ENCODE measurements around the gene RPS6KL1. TPM values are rescaled to one million over a fixed set of nuclear protein-coding genes. Genes with fewer than 3 reads are reported as not detected.

The RPS6KL1 gene
- total RNA-seq, 1 experiment from 2014 or later: 17.9 TPM

- peak overlapping the region; percentile 86 for H3K4me2 ChIP-seq (ENCODE audit: low read length)
- POLR2A ChIA-PET (ENCODE audit: unreplicated experiment): no interaction called here
- H3K4me3 ChIP-seq (ENCODE audit: low read length): peak overlapping the region; percentile 82
These were observed 891 bp downstream of the RPS6KL1 start for GRCh38 chr14:74921987-74922751.

GRCh38 chr14:74921053-74921620, 1.9 kb downstream of the RPS6KL1 start:
- Histone ChIP-seq H3K79me2 (ENCODE audit: low read length) (no peaks in the 10 kb centered on the region), H3K27me3 (ENCODE audit: low read length) (no peaks in the 10 kb centered on the region), H3K4me3 (ENCODE audit: low read length) (no peak overlapping the region), H3K27ac (ENCODE audit: low read length) (no peak overlapping the region), H3K9me3 (ENCODE audit: low read length) (no peaks in the 10 kb centered on the region), H3K9me2 (replicated peaks; ENCODE audit: low read length) (no peaks in the 10 kb centered on the region), H2AFZ (ENCODE audit: low read length) (no peak overlapping the region), H3K36me3 (ENCODE audit: low read depth, low read length) (no peaks in the 10 kb centered on the region), H3F3A (ENCODE audit: low read length, unreplicated experiment) (no peaks in the 10 kb centered on the region), H4K20me1 (ENCODE audit: low read length) (no peaks in the 10 kb centered on the region), H3K9ac (ENCODE audit: low read length) (no peak overlapping the region), H3K4me1 (ENCODE audit: insufficient read depth, low read length) (peaks cover 15% of the 10 kb centered on the region; the same call in 1 of the 2 replicates), H3K4me2 (ENCODE audit: low read length) (no peak overlapping the region)
- CTCF ChIA-PET: interaction anchor here (0.7 kb wide), 1 partner anchor 17 kb away, joined by 6 read pairs; no protein-coding TSS in a partner anchor
- POLR2A ChIA-PET (ENCODE audit: unreplicated experiment): interaction anchor here (0.6 kb wide), 1 partner anchor 58 kb away, joined by 3 read pairs; no protein-coding TSS in a partner anchor
- ATAC-seq (no peak), DNase-seq (no peak)
- intact Hi-C loops (cut with micrococcal nuclease): no loop called here
- no TSS peak for BruUV-seq (replicated peaks)
- TF ChIP-seq EZH2phosphoT487 (IDR thresholded peaks at IDR 0.05; ENCODE audit: borderline replicate concordance, low read length) (no peak), EZH2 (IDR thresholded peaks at IDR 0.05; ENCODE audit: low read length, unreplicated experiment) (no peak), CTCF (conservative IDR thresholded peaks at IDR 0.05; ENCODE audit: low read depth, low read length) (no peak)

More at GRCh38 chr14:74921987-74922751, 891 bp downstream of the RPS6KL1 start:
- H3K36me3 ChIP-seq (ENCODE audit: low read depth, low read length): no peaks in the 10 kb centered on the region
- ATAC-seq: no peak
- H3K4me1 ChIP-seq (ENCODE audit: insufficient read depth, low read length): peaks cover 15% of the 10 kb centered on the region; the same call in 1 of the 2 replicates
- no peaks in the 10 kb centered on the region for H3F3A ChIP-seq (ENCODE audit: low read length, unreplicated experiment)
- H3K79me2 ChIP-seq (ENCODE audit: low read length): no peaks in the 10 kb centered on the region
- no peaks in the 10 kb centered on the region for H3K9me2 ChIP-seq (replicated peaks; ENCODE audit: low read length)
- H3K9ac ChIP-seq (ENCODE audit: low read length): peak overlapping the region; percentile 69
- TF ChIP-seq EZH2phosphoT487 (IDR thresholded peaks at IDR 0.05; ENCODE audit: borderline replicate concordance, low read length) (no peak), CTCF (conservative IDR thresholded peaks at IDR 0.05; ENCODE audit: low read depth, low read length) (no peak), EZH2 (IDR thresholded peaks at IDR 0.05; ENCODE audit: low read length, unreplicated experiment) (no peak)
- H3K27me3 ChIP-seq (ENCODE audit: low read length): no peaks in the 10 kb centered on the region
- CTCF ChIA-PET: no interaction called here
- H4K20me1 ChIP-seq (ENCODE audit: low read length): no peaks in the 10 kb centered on the region
- intact Hi-C loops (cut with micrococcal nuclease): no loop called here
- no peak for DNase-seq
- BruUV-seq (replicated peaks): TSS peak; percentile 78
- peak overlapping the region; percentile 99 for H2AFZ ChIP-seq (ENCODE audit: low read length)
- H3K27ac ChIP-seq (ENCODE audit: low read length): no peak overlapping the region
- no peaks in the 10 kb centered on the region for H3K9me3 ChIP-seq (ENCODE audit: low read length)

- Histone ChIP-seq H3K27ac (ENCODE audit: low read length) (no peak overlapping the region), H3K4me1 (ENCODE audit: insufficient read depth, low read length) (peaks cover 15% of the 10 kb centered on the region; the same call in 1 of the 2 replicates), H4K20me1 (ENCODE audit: low read length) (no peaks in the 10 kb centered on the region), H3K27me3 (ENCODE audit: low read length) (no peaks in the 10 kb centered on the region), H3F3A (ENCODE audit: low read length, unreplicated experiment) (no peaks in the 10 kb centered on the region), H3K9ac (ENCODE audit: low read length) (no peak overlapping the region), H3K36me3 (ENCODE audit: low read depth, low read length) (no peaks in the 10 kb centered on the region), H3K4me3 (ENCODE audit: low read length) (no peak overlapping the region), H3K4me2 (ENCODE audit: low read length) (no peak overlapping the region), H3K9me2 (replicated peaks; ENCODE audit: low read length) (no peaks in the 10 kb centered on the region), H2AFZ (ENCODE audit: low read length) (no peak overlapping the region), H3K9me3 (ENCODE audit: low read length) (no peaks in the 10 kb centered on the region), H3K79me2 (ENCODE audit: low read length) (no peaks in the 10 kb centered on the region)
- BruUV-seq (replicated peaks): no TSS peak
- ChIA-PET POLR2A (ENCODE audit: unreplicated experiment) (no interaction called here), CTCF (no interaction called here)
- ATAC-seq: no peak
- intact Hi-C loops (cut with micrococcal nuclease): no loop called here
- TF ChIP-seq CTCF (conservative IDR thresholded peaks at IDR 0.05; ENCODE audit: low read depth, low read length): no peak
- TF ChIP-seq EZH2phosphoT487 (IDR thresholded peaks at IDR 0.05; ENCODE audit: borderline replicate concordance, low read length): no peak
- no peak for TF ChIP-seq EZH2 (IDR thresholded peaks at IDR 0.05; ENCODE audit: low read length, unreplicated experiment)
- no peak for DNase-seq
These were observed 2.8 kb downstream of the RPS6KL1 start for GRCh38 chr14:74920281-74920680.
